Ovary (tissue), 9 donors: Measurements from ENCODE around the gene PGM5. TPM values are rescaled to one million over a fixed set of nuclear protein-coding genes. Genes with fewer than 3 reads are reported as not detected.

Experiments
- DNase-seq, 5 donors: peaks; one replicate each; pipeline ENCODE4 v3.0.0-alpha.2; 2019 to 2020
- H3K27ac ChIP-seq, 2 donors: fragments of 200-600 bp; one replicate each; pipeline versions ENCODE4 v1.5.1 to v1.8.0; 2019 to 2022
- H3K27me3 ChIP-seq: fragments of 200-600 bp; one replicate; pipeline ENCODE4 v1.8.0; 2022
- H3K36me3 ChIP-seq: fragments of 200-600 bp; sonication (generic); one replicate; pipeline ENCODE4 v1.5.1; 2019
- H3K4me1 ChIP-seq: one replicate; pipeline ENCODE4 v1.8.1; 2013; ENCODE audit warnings: mild to moderate bottlenecking, moderate library complexity; ENCODE audit not compliant: insufficient read depth
- H3K4me3 ChIP-seq: fragments of 200-600 bp; sonication (generic); one replicate; pipeline ENCODE4 v1.5.1; 2017
- H3K9me3 ChIP-seq, 2 donors: fragments of 200-600 bp in 1 of 2; sonication (generic) in 1 of 2; one replicate each; pipeline versions ENCODE4 v1.5.1 to v1.8.1; 2013 to 2019; ENCODE audit warnings: mild to moderate bottlenecking in 1 of 2, moderate library complexity in 1 of 2
- EP300 ChIP-seq: sonication (generic); formaldehyde crosslinking; IDR thresholded peaks from one replicate; pipeline ENCODE4 v1.6.1; 2017; ENCODE audit warnings: antibody characterized with exemption
- POLR2A ChIP-seq: fragments of 450-650 bp; IDR thresholded peaks from one replicate; pipeline ENCODE4 v1.6.1; 2017; ENCODE audit warnings: antibody characterized with exemption, mild to moderate bottlenecking, moderate library complexity
- WGBS, 3 donors: extraction: QIAGEN DNeasy Blood & Tissue Kit in 1 of 3; methylation state at CpG; one replicate each; pipeline versions ENCODE4 v1.1.5 to v1.1.7; 2013 to 2017; 5-methylcytosine and 5-hydroxymethylcytosine counted together
- intact Hi-C, 4 donors: fragments of 100-400 bp; cut with DNase I; formaldehyde crosslinking; loops; one replicate each; pipeline versions ENCODE4 v1.11.0 to v1.15.1; 2022 to 2023
- polyA plus RNA-seq, 2 donors: library from polyadenylated mRNA; stranded (reverse); fragments of 200-250 nt in 1 of 2; fragments of 350-450 nt in 1 of 2; fragmentation: Illumina TruSeq in 1 of 2; extraction: RNeasy Lipid Tissue Mini Kit (QIAGEN cat#74804) in 1 of 2; gene quantifications; one replicate each; pipeline ENCODE4 v1.2.3, GENCODE V29; 2013 to 2014
- total RNA-seq, 7 donors: library from RNA; depleted of rRNA in 2 of 7; stranded (reverse); fragments of >200 nt in 2 of 7; fragmentation: NEBNext Ultra II Directional in 3 of 7; extraction: Animal tissue kit (Norgen Biotek cat#: 25700) in 3 of 7; gene quantifications; one replicate each; pipeline versions ENCODE4 v1.1.0 to v1.2.4, GENCODE V29; 2016 to 2023
- TF ChIP-seq, protein P1 (sequence below), 3 donors: fragments of 450-650 bp in 2 of 3; fragments of 200-600 bp in 1 of 3; IDR thresholded peaks; one replicate each; pipeline versions ENCODE4 v1.5.1 to v1.8.0; 2016 to 2022; ENCODE audit warnings: antibody characterized with exemption in 3 of 3, mild to moderate bottlenecking in 1 of 3
- donor health status: DM: no; HTN: no; CAD: no; lungs with moderate emphysema.
- donor health status: DM: no; HTN: no; CAD: no.
- donor health status: Bipolar disorder and iron deficiency.
- donor health status: DM: yes; HTN: yes; CAD: no.
- donor health status: DM: no; HTN: no; CAD: no.
- donor health status: DM: yes; HTN: yes; CAD: no.

PGM5 gene
- total and polyA plus RNA-seq, 9 donors: 16.2 to 124 (median 28.5) TPM

DNA sequence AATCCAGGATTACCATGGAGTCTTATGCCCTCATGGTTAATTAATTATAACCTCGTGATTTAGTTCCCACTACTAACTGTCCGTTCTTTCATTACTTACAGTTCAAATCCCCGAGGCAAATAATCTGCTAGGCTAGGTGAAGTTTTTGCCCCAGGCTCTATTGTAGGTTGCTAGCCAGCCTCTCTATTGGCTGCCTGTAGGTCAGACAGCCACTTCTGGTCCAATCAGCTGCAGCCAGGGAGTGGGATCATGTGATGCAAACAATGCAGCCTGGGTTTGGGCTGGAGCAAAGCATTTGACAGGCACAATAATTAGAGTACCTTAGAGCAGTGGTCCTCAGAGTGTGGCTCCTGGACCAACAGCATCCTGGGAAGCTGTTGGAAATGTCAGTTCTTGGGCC is 166.5 kb downstream of the PGM5 start:
- H3K27me3 ChIP-seq: no peaks in the 10 kb centered on the region
- no peak for DNase-seq
- TF ChIP-seq POLR2A (no peak), EP300 (no peak)
- TF ChIP-seq, protein P1, sequence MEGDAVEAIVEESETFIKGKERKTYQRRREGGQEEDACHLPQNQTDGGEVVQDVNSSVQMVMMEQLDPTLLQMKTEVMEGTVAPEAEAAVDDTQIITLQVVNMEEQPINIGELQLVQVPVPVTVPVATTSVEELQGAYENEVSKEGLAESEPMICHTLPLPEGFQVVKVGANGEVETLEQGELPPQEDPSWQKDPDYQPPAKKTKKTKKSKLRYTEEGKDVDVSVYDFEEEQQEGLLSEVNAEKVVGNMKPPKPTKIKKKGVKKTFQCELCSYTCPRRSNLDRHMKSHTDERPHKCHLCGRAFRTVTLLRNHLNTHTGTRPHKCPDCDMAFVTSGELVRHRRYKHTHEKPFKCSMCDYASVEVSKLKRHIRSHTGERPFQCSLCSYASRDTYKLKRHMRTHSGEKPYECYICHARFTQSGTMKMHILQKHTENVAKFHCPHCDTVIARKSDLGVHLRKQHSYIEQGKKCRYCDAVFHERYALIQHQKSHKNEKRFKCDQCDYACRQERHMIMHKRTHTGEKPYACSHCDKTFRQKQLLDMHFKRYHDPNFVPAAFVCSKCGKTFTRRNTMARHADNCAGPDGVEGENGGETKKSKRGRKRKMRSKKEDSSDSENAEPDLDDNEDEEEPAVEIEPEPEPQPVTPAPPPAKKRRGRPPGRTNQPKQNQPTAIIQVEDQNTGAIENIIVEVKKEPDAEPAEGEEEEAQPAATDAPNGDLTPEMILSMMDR (IDR thresholded peaks at IDR 0.05): no peak

DNA sequence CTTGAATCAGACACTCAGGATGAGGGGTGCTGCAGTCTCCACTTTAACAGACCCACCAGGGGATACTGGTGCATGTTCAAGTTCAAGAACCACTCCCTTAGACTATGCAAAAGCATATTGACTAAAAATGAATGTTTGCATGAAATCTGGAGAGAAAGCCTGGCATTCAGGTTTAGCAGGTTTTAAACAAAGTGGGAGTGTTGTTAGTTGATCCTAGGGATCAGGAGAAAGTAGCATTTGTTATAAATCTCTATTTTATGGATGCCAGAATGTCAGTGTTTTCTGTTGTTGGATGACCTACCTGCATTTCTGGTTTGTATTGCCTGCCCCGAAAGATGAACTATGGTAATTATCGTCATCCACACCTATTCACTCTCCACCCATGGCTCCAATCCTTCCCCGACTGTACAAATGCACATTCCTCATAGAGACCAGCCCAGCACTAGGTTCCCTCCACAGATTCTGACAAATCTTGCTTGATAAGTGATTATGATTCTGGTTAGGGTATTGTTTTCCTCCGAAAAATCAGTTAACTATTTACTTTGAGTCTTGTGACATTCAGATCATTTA is 167.0 kb downstream of the PGM5 start:
- intact Hi-C loops: no loop called here
- Histone ChIP-seq H3K27me3 (no peaks in the 10 kb centered on the region), H3K9me3 (no peaks in the 10 kb centered on the region), H3K36me3 (no peaks in the 10 kb centered on the region), H3K27ac (no peak overlapping the region), H3K4me1 (no peaks in the 10 kb centered on the region), H3K4me3 (no peak overlapping the region)
- DNase-seq: no peak
- 93 to 94% (median 93%) methylated on average over 4 of the region's 4 CpGs for WGBS, 3 donors
- TF ChIP-seq POLR2A: no peak
- TF ChIP-seq, protein P1 (IDR thresholded peaks at IDR 0.05): no peak
- no peak for TF ChIP-seq EP300

More for the DNA sequence above, 166.5 kb downstream of the PGM5 start:
- H3K36me3 ChIP-seq: no peaks in the 10 kb centered on the region
- 91 to 94% (median 94%) methylated on average over 3 of the region's 3 CpGs for WGBS, 3 donors
- intact Hi-C loops: no loop called here
- no peak overlapping the region for H3K27ac ChIP-seq
- no peak overlapping the region for H3K4me3 ChIP-seq
- no peaks in the 10 kb centered on the region for H3K9me3 ChIP-seq
- H3K4me1 ChIP-seq: no peaks in the 10 kb centered on the region

DNA sequence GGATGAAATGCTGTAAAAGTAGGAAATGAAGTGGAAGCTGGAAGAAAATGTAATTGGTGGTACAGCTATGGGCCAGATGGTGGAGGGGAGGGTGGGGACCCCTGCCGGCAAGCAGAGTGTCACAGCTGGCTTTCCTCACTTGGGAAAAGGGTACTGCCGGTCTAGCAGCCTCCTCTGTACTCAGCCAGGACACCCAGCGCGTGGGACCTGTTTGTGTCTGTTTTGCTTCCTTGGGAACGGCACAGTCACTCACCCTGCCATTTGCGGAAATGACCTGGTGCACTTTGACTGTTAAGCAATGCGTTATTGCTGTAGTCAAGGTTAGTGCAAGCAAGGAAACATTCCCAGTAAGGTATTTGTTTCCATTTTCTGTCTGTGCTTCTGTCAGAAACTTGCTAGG is 174.2 kb downstream of the PGM5 start:
- intact Hi-C loops: no loop called here
- Histone ChIP-seq H3K27me3 (no peaks in the 10 kb centered on the region), H3K4me3 (no peak overlapping the region), H3K36me3 (no peaks in the 10 kb centered on the region), H3K9me3 (no peaks in the 10 kb centered on the region), H3K27ac (no peak overlapping the region), H3K4me1 (peaks cover 2% of the 10 kb centered on the region)
- 6 to 25% (median 9%) methylated on average over 7 of the region's 7 CpGs for WGBS, 3 donors
- peak; percentile 20 to 71 (median 36) for DNase-seq
- TF ChIP-seq EP300 (no peak), POLR2A (no peak)
- TF ChIP-seq, protein P1 (IDR thresholded peaks at IDR 0.05): no peak

DNA sequence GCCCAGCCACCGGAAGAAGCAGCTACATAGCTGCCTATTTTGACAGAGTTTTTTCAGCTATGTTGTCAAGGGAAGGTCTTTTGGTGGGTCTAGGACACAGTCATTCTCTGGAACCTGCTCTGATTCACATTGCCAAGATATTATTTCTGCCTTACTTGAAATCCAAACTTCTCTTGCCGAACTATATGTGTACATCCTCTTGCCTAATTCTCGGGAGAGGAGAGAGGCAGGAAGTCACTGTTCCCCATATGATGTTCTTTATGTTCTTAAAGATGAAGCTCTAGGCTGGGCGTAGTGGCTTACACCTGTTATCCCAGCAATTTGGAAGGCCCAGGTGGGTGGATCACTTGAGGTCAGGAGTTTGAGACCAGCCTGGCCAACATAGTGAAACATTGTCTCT is 175.7 kb downstream of the PGM5 start:
- Histone ChIP-seq H3K9me3 (no peaks in the 10 kb centered on the region), H3K4me1 (peaks cover 2% of the 10 kb centered on the region), H3K27me3 (no peaks in the 10 kb centered on the region), H3K36me3 (no peaks in the 10 kb centered on the region), H3K27ac (no peak overlapping the region), H3K4me3 (no peak overlapping the region)
- no peak for DNase-seq
- intact Hi-C loops: no loop called here
- TF ChIP-seq EP300: no peak
- no peak for TF ChIP-seq POLR2A
- TF ChIP-seq, protein P1 (IDR thresholded peaks at IDR 0.05): no peak
- WGBS, 3 donors: 93 to 98% (median 94%) methylated on average over 4 of the region's 4 CpGs
